HT1080 (cell line): ENCODE data around the gene CIDEB. TPM values are rescaled to one million over a fixed set of nuclear protein-coding genes. Genes with fewer than 3 reads are reported as not detected.
"Not testable (repeated sequence)": the region's sequence is repeated elsewhere in the genome, so short reads cannot be mapped to it uniquely, and the experiment has no call there.

Source experiments
- DNase-seq: peaks from one replicate; pipeline ENCODE4 v3.0.0-alpha.2; 2015; ENCODE audit warnings: low read depth
- polyA plus RNA-seq, 2 experiments: library from polyadenylated mRNA; depleted of rRNA; stranded (reverse); fragments of >200 nt; gene quantifications; 2 replicates each; pipeline ENCODE4 v1.2.3, GENCODE V29; 2015
- total RNA-seq: library from RNA; depleted of rRNA; stranded (reverse); fragments of >200 nt; shearing (Covaris generic); gene quantifications from 2 replicates; pipeline ENCODE4 v1.2.3, GENCODE V29; 2014; rRNA removed

The CIDEB gene, protein sequence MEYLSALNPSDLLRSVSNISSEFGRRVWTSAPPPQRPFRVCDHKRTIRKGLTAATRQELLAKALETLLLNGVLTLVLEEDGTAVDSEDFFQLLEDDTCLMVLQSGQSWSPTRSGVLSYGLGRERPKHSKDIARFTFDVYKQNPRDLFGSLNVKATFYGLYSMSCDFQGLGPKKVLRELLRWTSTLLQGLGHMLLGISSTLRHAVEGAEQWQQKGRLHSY
- total RNA-seq: 0.10 TPM in 1 of 2 replicates, not detected in the other
- polyA plus RNA-seq (2015; cell fraction: cytosol; rRNA removed): not detected in 2 replicates
- polyA plus RNA-seq (2015; cell fraction: nucleus; rRNA removed): 0.08 and 0.13 TPM in 2 replicates

DNA sequence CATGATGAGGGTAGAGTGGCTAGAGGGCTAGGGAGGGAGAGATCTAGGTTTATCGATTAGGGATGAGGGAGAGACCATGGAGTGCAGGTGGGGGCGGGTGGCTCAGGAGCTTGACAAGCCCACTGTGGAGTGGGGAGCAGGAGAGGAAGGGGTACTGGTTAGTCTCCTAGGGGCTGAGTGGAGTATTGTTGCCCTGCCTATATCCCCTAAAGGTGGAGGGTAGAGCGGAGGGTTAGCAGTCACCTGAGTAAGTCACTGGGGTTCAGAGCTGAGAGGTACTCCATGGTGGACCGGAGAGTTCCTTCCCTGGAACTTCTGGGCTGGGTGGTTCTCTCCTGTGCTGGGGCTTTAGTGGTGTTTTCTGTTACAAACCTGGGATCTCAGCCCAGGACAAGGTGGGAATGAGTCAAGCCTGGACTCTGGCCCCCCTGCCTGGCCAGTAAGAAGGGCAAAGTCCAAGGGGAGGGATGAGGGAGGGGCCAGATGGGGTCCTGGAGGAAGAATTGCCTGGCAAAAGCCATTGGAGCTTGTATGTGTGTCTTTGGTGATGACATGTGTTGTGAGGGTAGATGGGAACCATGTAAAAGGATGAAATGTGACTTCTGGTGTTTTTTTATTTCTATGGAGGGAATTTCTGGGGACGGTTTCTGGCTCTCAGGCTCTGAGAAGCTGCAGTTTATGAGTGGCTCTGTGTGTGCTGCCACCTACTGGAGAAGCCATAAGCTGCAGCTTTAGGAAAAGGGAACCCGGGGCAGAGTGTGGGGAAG lies at the start of gene CIDEB:
CIDEB (minus strand) TSS at position 403 of the 767 bp plus-strand sequence; CDS start at position 284, 119 bp downstream.
- peak; percentile 56 for DNase-seq

DNA sequence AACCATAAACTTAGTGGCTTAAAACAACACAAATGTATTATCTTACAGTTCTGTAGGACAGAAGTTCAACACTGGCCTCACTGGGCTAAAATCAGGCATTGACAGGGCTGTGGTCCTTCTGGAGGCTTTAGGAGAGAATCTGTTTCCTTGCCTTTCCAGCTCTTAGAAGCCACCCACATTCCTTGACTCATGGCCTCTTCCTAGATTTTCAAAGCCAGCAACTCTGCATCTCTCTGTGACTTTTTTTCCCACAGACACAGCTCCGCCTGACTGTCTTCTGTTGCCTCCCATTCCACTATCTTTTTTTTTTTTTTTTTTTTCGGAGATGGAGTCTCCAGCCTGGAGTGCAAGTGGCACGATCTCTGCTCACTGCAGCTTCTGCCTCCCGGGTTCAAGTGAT lies 48.4 kb upstream of the CIDEB start:
- no peak for DNase-seq

DNA sequence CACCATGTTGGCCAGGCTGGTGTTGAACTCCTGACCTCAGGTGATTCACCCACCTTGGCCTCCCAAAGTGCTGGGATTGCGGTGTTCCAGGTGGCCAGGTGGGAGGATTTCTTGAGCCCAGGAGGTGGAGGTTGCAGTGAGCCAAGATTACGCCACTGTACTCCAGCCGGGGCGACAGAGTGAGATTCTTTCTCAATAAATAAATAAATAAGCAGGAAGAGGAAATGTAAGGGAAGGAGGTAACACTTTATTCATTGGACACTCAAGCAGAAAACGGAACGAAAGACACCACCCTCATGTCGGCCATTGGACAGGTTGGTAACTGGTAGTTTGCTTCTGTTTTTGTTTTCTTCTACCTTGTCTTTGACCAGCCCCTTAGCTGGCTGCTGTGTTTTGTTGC lies 47.2 kb upstream of the CIDEB start:
- DNase-seq: no peak

DNA sequence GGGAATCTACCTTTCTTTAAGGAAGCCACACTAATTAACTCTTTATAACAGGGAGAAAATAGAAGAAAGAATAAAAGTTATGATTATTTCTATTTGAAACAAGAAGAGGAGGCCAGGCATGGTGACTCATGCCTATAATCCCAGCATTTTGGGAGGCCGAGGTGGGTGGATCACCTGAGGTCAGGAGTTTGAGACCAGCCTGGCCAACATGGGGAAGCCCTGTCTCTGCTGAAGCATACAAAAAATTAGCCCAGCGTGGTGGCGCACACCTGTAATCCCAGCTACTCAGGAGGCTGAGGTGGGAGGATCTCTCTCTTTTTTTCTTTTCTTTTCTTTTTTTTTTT lies 46.7 kb upstream of the CIDEB start:
- DNase-seq: not testable (repeated sequence)

DNA sequence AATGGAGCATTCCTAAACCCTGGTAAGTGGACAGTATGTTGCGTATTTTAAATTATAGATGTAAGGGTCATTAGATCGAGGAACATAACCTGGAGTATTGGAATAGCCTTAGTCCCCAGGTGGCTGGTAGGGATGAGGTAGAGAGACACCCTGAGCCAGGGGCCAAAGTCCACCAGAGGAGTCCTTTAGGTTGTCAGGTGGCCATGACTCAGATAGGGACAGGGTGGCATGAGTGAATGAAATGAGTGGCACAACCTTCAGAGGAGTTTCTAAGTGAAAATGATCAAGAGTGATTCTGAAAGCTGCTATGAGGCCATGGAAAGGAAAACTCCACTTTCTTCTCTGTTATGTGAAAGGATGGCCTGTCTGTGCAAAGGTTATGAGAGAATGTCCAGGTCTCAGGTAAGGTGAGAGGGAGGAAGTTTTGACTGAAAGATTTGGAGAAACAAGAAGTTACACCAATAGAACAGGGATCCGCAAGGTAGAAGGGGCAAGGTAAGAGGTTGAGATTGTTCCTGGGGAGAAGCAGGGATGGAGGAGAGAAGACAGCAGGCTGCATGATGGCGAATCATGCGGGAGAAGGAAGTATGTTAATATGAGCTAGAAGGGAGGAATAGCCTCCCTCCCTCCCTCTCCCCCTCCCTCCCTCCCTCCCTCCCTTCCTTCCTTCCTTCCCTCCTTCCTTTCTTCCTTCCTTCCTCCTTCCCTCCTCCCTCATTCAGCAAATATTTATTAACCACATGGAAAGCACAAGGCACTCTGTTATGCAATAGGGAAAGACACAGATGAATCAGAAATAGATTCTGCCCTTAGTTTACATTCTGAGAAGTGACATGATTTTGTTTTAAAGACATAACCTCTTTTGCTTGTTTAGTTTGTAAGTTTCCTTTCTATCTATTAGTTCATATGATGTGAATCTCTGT lies 46.0 kb upstream of the CIDEB start:
- DNase-seq: no peak

DNA sequence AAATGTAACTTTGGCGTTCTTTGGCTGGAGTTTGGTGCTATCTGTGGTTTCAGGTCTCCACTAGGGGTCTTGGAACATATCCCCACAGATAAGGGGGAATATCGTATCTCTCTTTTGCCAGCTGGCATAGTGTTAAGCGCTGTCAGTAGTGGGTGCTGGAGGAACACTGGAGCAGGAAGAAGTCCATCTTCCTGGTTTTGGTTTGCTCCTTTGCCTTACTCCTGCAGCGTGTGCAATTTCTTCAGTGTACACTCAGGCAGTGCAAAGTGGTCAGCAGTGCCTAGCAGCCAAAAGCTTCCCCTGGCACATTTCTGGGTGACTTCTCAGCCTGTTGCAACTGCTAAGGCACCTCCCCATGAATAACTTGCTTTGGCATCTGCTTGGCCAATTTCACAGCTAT lies 43.7 kb upstream of the CIDEB start:
- no peak for DNase-seq

DNA sequence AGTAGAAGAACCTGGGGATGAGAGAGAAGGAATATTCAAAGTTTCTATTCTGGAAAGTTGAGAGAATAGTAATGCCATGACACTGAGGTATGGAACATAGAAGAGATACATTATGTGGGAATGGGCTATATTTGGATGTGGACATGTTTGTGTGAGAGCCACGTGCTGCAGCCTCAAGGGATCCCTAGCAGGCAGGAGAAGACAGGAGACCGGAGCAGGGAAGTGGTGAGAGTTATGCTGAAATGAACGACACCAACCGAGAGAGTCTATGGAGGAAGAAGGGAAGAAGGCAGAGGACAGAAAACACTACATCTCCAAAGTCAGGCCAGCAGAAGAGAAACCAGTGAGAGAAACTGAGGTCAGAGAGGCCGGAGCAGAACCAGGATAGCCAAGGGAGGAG lies 42.0 kb upstream of the CIDEB start:
- no peak for DNase-seq

DNA sequence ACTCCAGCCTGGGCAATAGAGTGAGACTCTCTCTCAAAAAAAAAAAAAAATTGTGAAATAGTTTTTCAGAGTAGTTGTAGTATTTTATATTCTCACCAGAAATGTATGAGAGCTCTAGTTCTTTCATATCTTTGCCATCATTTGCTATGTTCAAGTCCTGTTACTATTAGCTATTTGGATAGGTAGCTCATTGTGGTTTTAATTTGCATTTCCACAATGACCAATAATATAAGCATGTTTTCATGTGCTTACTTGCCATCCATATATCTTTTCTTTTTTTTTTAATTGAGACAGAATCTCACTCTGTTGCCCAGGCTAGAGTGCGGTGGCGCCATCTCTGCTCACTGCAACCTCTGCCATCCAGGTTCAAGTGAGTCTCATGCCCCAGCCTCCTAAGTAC lies 40.4 kb upstream of the CIDEB start:
- no peak for DNase-seq

DNA sequence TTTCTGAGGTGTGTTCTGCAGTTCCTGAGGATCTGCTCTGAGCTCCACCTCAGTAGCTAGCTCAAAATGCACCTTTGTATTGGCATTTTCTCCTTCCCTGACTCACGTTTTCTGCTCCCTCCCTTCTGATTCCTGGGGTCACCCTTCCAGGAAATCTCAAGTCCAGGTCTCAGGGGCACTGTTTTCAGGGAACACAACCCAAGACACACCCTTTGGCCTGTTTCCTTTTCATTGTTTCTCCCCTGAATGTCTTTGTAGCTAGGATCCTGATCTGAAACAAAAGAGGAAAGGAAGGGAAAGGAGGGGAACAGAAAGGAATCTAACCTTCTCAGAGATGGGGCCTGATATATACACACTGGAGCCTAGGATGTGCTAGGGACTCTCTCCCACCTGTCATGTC lies 39.4 kb upstream of the CIDEB start:
- no peak for DNase-seq

DNA sequence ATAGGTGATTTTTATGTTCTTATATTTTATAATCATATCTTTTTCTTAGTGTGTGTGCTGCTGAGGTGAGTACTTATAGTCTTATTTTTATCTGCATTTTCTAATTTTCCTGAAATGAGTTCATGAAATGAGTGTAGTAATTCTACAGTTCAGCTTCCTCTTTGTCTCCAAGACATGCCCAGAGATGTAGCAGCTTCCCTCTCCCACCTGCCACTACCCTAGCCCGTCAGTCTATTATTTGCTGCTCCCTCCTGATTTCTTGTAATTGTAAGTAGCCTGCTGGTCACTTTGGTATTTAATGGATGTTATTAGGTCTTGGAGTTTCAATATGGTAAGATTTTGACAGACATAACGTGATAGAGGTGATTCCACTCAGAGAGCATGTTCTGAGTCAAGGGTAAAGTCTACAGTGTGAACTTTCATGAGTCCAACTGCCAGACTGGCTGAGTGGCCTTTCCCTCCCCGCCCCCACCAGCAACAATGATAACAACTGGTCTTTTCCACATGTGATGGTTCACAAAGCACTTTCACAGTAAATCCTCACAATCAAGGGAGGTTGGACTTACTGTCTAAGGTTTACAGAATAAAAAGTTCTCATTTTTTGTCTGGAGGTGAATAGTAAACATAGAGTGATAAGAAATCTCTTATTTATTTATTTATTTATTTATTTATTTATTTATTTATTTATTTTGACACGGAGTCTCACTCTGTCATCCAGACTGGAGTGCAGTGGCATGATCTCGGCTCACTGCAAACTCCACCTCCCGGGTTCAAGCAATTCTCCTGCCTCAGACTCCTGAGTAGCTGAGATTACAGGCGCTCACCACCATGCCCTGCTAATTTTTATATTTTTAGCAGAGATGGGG lies 36.3 kb upstream of the CIDEB start:
- no peak for DNase-seq

DNA sequence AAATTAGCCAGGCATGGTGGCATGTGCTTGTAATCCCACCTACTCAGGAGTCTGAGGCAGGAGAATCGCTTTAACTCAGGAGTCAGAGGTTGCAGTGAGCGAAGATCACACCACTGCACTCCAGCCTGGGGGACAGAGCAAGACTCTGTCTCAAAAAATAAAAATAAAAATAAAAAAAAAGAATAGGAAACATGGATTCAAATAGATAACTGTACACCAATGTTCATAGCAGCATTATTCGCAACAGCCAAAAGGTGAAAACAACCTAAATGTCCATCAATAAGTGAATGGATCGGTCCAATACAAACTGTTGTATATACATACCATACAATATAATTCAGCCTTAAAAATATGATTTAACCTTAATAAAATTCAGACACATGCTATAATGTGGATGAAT lies 35.1 kb upstream of the CIDEB start:
- no peak for DNase-seq

DNA sequence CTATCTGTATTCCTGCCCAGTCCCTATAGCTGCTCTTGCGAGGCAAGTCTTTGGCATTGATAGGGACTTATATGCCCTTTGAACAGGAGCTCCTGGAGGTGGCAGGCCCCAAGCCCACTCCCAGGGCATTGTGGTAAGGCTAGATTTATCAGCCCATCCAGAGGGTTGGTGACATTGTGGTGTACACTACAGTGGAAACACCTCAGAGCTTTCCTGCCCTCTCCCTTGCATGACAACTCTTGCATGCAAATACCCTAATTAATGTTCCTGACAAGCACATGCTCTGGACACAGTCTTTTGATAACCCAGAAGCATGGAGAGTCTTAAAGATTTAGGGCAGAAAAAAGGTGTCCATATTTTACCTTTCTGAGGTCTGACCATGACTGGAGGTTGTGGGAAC lies 32.8 kb upstream of the CIDEB start:
- DNase-seq: no peak

DNA sequence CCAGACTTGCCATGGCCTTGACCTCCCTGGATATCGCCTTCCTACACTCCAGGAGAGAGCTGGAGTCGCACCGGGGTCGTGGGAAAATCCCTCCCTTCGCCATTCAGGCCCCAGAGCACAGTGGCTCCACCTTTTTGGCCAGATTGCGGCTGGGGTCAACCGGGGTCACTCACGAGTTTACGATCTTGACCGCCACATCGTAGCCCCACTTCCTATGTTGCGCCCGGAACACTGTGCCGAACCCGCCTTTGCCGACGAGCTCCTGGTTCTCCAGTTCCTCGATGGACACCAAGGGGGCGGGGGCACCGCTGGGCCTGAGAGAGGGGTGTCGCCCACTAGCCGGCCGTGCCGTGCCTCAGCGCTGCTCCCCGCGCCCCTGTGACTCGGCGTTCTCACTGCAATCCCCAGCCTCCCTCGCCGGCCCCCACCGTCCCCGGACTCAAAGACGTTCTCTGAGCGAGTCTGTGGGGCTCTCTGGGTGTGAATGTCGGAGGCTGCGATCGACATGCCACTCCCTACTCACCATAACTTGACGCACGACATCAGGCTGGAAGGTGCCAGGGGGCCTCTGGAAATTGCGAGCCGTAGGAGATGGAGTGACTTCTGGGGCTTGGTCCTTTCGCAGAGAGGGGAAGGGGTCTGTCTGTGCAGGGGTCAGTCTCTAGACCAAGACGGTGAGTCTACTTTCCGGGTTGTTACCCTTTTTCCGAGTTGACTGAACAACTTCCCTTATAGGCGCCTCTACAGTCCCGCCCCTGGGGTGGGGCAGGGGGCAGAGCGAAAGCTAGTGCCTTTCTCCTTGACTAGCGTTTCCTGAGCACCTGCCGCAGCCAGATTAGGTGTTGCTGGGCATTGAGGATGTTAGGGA lies 31.7 kb upstream of the CIDEB start, which contains the start of gene RIPK3:
RIPK3 (minus strand) TSS at position 708 of the 868 bp plus-strand sequence; CDS start at position 543, 165 bp downstream.
- no peak for DNase-seq

DNA sequence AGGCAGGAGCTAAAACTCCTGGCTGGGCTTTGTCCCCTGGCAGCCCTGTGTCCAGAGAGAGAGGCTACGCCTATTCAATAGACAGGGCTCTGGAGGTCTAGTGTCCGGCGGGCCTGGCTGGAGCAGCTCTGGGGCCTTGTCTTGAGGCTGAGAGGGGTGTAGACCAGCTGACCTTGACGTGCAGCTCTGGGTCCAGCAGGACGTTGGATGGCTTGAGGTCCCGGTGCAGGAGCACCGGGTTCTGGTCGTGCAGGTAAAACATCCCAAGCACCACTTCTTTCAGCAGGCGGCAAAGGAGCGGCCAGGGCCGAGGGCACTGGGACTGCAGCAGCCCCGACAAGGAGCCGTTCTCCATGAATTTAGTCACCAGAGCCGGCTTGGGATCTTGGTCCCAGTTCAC lies 31.1 kb upstream of the CIDEB start:
- no peak for DNase-seq

DNA sequence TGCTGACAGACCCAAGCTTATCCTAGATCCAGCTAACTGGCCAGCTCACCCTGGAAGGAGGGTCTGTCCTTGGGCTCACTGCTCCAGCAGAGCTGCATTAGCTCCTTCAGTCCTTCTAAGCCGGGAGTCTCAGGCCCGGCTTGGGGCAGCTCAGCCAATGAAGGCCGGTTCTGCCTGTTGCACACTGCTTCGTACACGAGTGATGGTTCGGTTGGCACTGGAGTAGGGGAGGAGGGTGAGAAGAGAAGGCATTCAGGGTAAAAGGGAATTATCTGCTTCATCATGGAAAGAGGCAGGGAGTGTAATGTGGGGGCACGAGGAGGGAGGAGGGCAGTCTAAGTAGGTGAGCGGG lies 30.0 kb upstream of the CIDEB start:
- DNase-seq: no peak

DNA sequence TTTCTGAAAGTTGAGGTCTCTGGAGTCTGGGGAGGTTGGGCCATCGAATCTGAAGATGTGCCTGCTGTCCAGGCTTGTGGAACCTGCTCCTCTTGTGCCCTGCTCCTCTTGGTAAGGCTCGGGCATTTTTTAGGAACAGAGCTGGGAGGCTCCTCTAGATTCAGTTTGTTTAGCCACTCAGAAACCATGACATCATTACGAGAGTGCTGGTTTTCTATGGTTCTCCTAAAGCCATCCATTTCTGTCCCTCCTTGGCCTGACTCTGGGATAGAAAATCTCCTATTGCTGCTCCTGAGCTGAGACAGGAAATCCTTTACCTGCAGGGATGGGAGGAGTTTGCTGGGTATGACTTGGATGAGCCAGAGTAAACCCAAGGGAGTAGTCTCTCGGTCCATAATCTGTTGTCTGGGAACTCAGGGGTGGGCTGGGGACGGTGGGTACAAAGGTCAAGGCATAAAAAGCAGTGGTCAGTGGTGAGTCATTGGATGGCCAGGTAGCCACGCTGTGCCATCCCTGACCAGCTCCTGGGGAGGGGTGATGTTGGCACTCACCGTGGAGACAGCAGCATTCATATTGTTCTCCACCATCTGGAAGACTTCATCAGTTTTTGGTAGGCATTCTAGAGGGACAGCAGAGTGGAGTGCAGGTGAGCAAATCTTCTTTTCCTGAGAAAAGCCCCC lies 29.5 kb upstream of the CIDEB start:
- DNase-seq: no peak

DNA sequence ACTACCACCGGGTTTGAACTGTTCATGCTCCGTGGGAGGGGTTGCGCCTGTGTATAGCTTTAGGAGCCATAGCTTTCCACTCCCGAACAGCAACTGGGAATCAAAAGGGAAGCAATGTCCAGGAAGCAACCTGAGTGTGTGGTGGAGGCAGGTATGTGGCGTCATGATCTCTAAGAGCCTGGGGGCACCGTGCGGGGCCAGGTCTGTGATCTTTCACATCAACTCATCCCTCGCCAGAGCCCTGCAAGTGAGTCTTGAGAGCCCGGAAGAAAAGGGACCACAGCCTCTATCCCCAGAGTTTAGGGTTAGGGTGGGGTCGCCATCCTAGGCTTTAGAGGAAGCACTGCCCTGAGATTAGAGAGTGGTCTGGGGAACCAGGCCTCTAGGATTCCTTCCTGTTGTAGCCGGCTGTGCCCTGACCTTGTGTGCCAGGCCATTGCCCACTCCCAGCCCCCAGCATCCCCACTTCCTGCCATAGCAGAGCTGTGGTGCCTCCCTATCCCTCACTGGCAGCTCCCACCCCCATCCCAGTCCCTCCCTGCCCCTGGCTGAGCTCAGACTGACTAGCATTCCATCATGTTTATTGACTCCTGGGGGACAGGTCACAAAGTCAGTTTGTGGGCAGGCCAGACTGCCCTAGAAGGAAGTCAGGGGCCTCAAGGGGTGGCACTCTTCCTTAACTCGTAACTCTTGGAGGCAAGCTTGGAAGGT lies 27.8 kb upstream of the CIDEB start:
- DNase-seq: no peak

DNA sequence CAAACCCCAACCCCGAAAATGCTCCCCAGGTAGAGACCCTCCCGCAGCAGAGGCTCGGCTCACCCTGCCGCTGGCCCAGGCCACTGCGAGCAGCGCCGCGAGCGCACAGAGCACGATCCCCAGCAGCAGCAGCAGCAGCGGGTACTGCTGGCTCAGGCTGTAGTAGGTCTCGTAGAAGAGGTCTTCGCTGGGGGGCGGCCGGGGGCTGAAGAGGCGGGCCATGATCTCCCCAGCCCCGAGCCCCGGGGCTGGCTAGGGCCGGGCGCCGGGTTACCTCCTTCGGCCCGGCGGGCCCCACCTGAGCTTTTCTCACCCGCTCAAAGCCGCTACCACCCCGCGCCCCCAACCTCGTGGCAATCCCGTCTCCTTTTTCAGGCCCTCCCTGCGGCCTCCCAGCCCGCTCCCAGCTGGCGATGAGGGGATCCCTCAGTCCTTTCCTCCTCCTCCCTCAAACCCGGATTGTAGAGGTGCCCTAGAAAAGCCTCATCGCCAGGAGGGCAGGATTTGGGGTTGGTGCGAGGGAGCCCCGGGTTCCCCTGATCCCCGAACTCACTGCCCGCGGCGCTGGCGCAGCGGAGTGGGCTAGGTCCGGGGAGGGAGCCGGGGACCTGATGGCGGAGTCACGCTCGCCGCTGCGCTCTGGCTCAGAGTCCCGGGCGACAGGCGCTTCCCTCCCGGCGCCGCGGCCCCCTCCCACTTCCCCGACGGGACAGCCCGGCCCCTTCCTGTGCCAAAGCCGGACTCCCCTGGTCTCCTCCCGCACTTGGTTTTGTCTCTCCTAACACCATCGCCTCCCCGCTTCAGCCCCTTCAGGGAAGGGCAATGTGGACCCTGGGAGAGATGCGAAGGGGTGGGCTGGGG lies 26.9 kb upstream of the CIDEB start, which contains the start of gene ADCY4:
ADCY4 (minus strand) TSS at position 641 of the 861 bp plus-strand sequence; CDS start at position 222, 419 bp downstream.
- no peak for DNase-seq
